ENCODE results near the gene ICA1L. TPM values are rescaled to one million over a fixed set of nuclear protein-coding genes. Genes with fewer than 3 reads are reported as not detected.
"Not testable (repeated sequence)": the region's sequence is repeated elsewhere in the genome, so short reads cannot be mapped to it uniquely, and the experiment has no call there.

Gene ICA1L
- total RNA-seq, 1 donor from 2014 or later = 12.0 TPM

- no peak overlapping the region for H3K27ac Mint-ChIP-seq (ENCODE audit: unreplicated experiment)
- H3K36me3 Mint-ChIP-seq (ENCODE audit: unreplicated experiment) = no peaks in the 10 kb centered on the region
- no peaks in the 10 kb centered on the region for H3K27me3 Mint-ChIP-seq (ENCODE audit: unreplicated experiment)
- DNase-seq = no peak
- TF ChIP-seq CTCF (IDR thresholded peaks at IDR 0.05; ENCODE audit: partially characterized antibody, unreplicated experiment) = no peak
- H3K9me3 Mint-ChIP-seq (ENCODE audit: unreplicated experiment) = peaks cover 5% of the 10 kb centered on the region
- no peaks in the 10 kb centered on the region for H3K4me1 Mint-ChIP-seq (ENCODE audit: low read depth, unreplicated experiment)
- H3K4me3 Mint-ChIP-seq (ENCODE audit: unreplicated experiment) = no peak overlapping the region
These were observed 13.0 kb downstream of the ICA1L start for GRCh38 chr2:202858601-202859000.

GRCh38 chr2:202849343-202849742 lies 22.2 kb downstream of the ICA1L start:
- DNase-seq; H3K4me3 Mint-ChIP-seq (ENCODE audit: unreplicated experiment); H3K27ac Mint-ChIP-seq (ENCODE audit: unreplicated experiment); H3K36me3 Mint-ChIP-seq (ENCODE audit: unreplicated experiment); H3K4me1 Mint-ChIP-seq (ENCODE audit: low read depth, unreplicated experiment); H3K27me3 Mint-ChIP-seq (ENCODE audit: unreplicated experiment); H3K9me3 Mint-ChIP-seq (ENCODE audit: unreplicated experiment): not testable (repeated sequence)

- Mint-ChIP-seq H3K4me3 (ENCODE audit: unreplicated experiment) (no peak overlapping the region), H3K9me3 (ENCODE audit: unreplicated experiment) (no peaks in the 10 kb centered on the region), H3K27me3 (ENCODE audit: unreplicated experiment) (no peaks in the 10 kb centered on the region), H3K27ac (ENCODE audit: unreplicated experiment) (no peak overlapping the region), H3K4me1 (ENCODE audit: low read depth, unreplicated experiment) (no peaks in the 10 kb centered on the region), H3K36me3 (ENCODE audit: unreplicated experiment) (no peaks in the 10 kb centered on the region)
- DNase-seq = no peak
- TF ChIP-seq CTCF (IDR thresholded peaks at IDR 0.05; ENCODE audit: partially characterized antibody, unreplicated experiment) = no peak
These were observed 22.8 kb downstream of the ICA1L start for GRCh38 chr2:202848813-202849212.

GRCh38 chr2:202847693-202848524 lies 23.7 kb downstream of the ICA1L start:
- TF ChIP-seq CTCF (IDR thresholded peaks at IDR 0.05; ENCODE audit: partially characterized antibody, unreplicated experiment) = no peak
- Mint-ChIP-seq H3K27me3 (ENCODE audit: unreplicated experiment) (no peaks in the 10 kb centered on the region), H3K4me1 (ENCODE audit: low read depth, unreplicated experiment) (no peaks in the 10 kb centered on the region), H3K4me3 (ENCODE audit: unreplicated experiment) (no peak overlapping the region), H3K36me3 (ENCODE audit: unreplicated experiment) (peaks cover 6% of the 10 kb centered on the region), H3K27ac (ENCODE audit: unreplicated experiment) (no peak overlapping the region), H3K9me3 (ENCODE audit: unreplicated experiment) (no peaks in the 10 kb centered on the region)
- no peak for DNase-seq

- Mint-ChIP-seq H3K9me3 (ENCODE audit: unreplicated experiment) (no peaks in the 10 kb centered on the region), H3K27me3 (ENCODE audit: unreplicated experiment) (no peaks in the 10 kb centered on the region), H3K36me3 (ENCODE audit: unreplicated experiment) (peaks cover 22% of the 10 kb centered on the region), H3K4me1 (ENCODE audit: low read depth, unreplicated experiment) (no peaks in the 10 kb centered on the region), H3K4me3 (ENCODE audit: unreplicated experiment) (no peak overlapping the region), H3K27ac (ENCODE audit: unreplicated experiment) (no peak overlapping the region)
- no peak for TF ChIP-seq CTCF (IDR thresholded peaks at IDR 0.05; ENCODE audit: partially characterized antibody, unreplicated experiment)
- DNase-seq = no peak
These were observed 26.9 kb downstream of the ICA1L start for GRCh38 chr2:202844656-202845055.
